CD14-positive monocyte (primary cell): ENCODE data around the gene CFAP20DC. TPM values are rescaled to one million over a fixed set of nuclear protein-coding genes. Genes with fewer than 3 reads are reported as not detected.

Experiments used
- DNase-seq, 3 donors: peaks; one replicate each; pipeline ENCODE4 v3.0.0-alpha.2; 2011 to 2022
- H2AFZ ChIP-seq: 2 replicates; pipeline ENCODE4 v1.6.0; 2012; ENCODE audit warnings: mild to moderate bottlenecking, low read depth, low read length, inconsistent platforms; ENCODE audit not compliant: insufficient read depth, poor library complexity, severe bottlenecking
- H3K27ac ChIP-seq, 2 donors: 1 replicate in 1 of 2; 2 replicates in 1 of 2; pipeline ENCODE4 v1.5.1; 2012 to 2013; ENCODE audit warnings: low read length in 2 of 2, control low read depth in 1 of 2, inconsistent platforms in 1 of 2, low read depth in 1 of 2, mild to moderate bottlenecking in 1 of 2
- H3K27me3 ChIP-seq, 2 donors: one replicate each; pipeline versions ENCODE4 v1.6.0 to v1.6.1; 2011 to 2013; ENCODE audit warnings: low read length in 2 of 2; ENCODE audit not compliant: control insufficient read depth in 2 of 2, insufficient read depth in 2 of 2
- H3K36me3 ChIP-seq, 2 donors: replicated peaks in 1 of 2; 1 replicate in 1 of 2; 2 replicates in 1 of 2; pipeline versions ENCODE4 v1.5.1 to v1.6.1; 2012 to 2013; ENCODE audit warnings: low read length in 2 of 2, control low read depth in 1 of 2, inconsistent platforms in 1 of 2, mild to moderate bottlenecking in 1 of 2; ENCODE audit not compliant: insufficient read depth in 2 of 2, control insufficient read depth in 1 of 2
- H3K4me1 ChIP-seq, 2 donors: 1 replicate in 1 of 2; 2 replicates in 1 of 2; pipeline versions ENCODE4 v1.5.1 to v1.6.1; 2012 to 2013; ENCODE audit warnings: low read length in 2 of 2, control low read depth in 1 of 2, inconsistent platforms in 1 of 2, mild to moderate bottlenecking in 1 of 2, moderate library complexity in 1 of 2; ENCODE audit not compliant: insufficient read depth in 2 of 2, control insufficient read depth in 1 of 2
- H3K4me2 ChIP-seq: replicated peaks from 2 replicates; pipeline ENCODE3; 2012; ENCODE audit warnings: low read length, moderate library complexity, mild to moderate bottlenecking; ENCODE audit not compliant: poor library complexity, severe bottlenecking; ENCODE audit errors: extremely low read depth
- H3K4me3 ChIP-seq, 3 experiments: fragments of 200-600 bp in 1 of 3; sonication (generic) in 1 of 3; replicated peaks in 1 of 3; 1 replicate in 2 of 3; 2 replicates in 1 of 3; pipeline ENCODE4 v1.5.1; 2011 to 2013; ENCODE audit warnings: low read length in 3 of 3, mild to moderate bottlenecking in 3 of 3, control low read depth in 2 of 3, low read depth in 2 of 3, inconsistent platforms in 1 of 3, moderate library complexity in 1 of 3
- H3K79me2 ChIP-seq: 2 replicates; pipeline ENCODE4 v1.6.0; 2012; ENCODE audit warnings: mild to moderate bottlenecking, control low read depth, inconsistent platforms, low read length, moderate library complexity; ENCODE audit not compliant: insufficient read depth
- H3K9ac ChIP-seq: 2 replicates; pipeline ENCODE4 v1.6.0; 2017; ENCODE audit warnings: low read length, mild to moderate bottlenecking; ENCODE audit not compliant: insufficient read depth, poor library complexity, severe bottlenecking
- H3K9me3 ChIP-seq, 2 donors: replicated peaks in 1 of 2; 1 replicate in 1 of 2; 2 replicates in 1 of 2; pipeline versions ENCODE4 v1.5.1 to v1.6.1; 2012 to 2013; ENCODE audit warnings: low read length in 2 of 2, control low read depth in 1 of 2; ENCODE audit not compliant: control insufficient read depth in 1 of 2, insufficient read depth in 1 of 2
- H4K20me1 ChIP-seq: 2 replicates; pipeline ENCODE4 v1.6.0; 2012; ENCODE audit warnings: mild to moderate bottlenecking, low read length, control low read depth, moderate library complexity; ENCODE audit not compliant: insufficient read depth
- H3K27ac Mint-ChIP-seq, 7 donors: one replicate each; pipeline ENCODE4 v1.8.0; 2020; ENCODE audit warnings: mild to moderate bottlenecking in 7 of 7, mixed read lengths in 7 of 7, moderate library complexity in 6 of 7, inconsistent platforms in 2 of 7
- H3K27me3 Mint-ChIP-seq, 3 donors: one replicate each; pipeline ENCODE4 v1.8.0; 2021 to 2022; ENCODE audit warnings: low read depth in 3 of 3, mild to moderate bottlenecking in 3 of 3, mixed read lengths in 3 of 3, moderate library complexity in 3 of 3, inconsistent platforms in 1 of 3
- H3K36me3 Mint-ChIP-seq, 2 donors: one replicate each; pipeline ENCODE4 v1.8.0; 2020; ENCODE audit warnings: mixed read lengths in 2 of 2, inconsistent platforms in 1 of 2, mild to moderate bottlenecking in 1 of 2
- H3K4me1 Mint-ChIP-seq: one replicate; pipeline ENCODE4 v1.8.0; 2020; ENCODE audit warnings: mild to moderate bottlenecking, mixed read lengths
- H3K4me3 Mint-ChIP-seq, 2 donors: one replicate each; pipeline ENCODE4 v1.8.0; 2020; ENCODE audit warnings: mild to moderate bottlenecking in 2 of 2, mixed read lengths in 2 of 2, moderate library complexity in 1 of 2
- H3K9me3 Mint-ChIP-seq, 7 donors: one replicate each; pipeline ENCODE4 v1.8.0; 2020 to 2022; ENCODE audit warnings: mixed read lengths in 7 of 7, mild to moderate bottlenecking in 6 of 7, moderate library complexity in 6 of 7, inconsistent platforms in 2 of 7
- CTCF ChIP-seq: fragments of 200-600 bp; IDR thresholded peaks from one replicate; pipeline ENCODE4 v1.8.0; 2022; ENCODE audit warnings: antibody characterized with exemption, mild to moderate bottlenecking
- WGBS: methylation state at CpG from one replicate; pipeline ENCODE4 v1.1.5; 2013; ENCODE audit warnings: missing lambda C conversion rate; ENCODE audit not compliant: insufficient coverage; 5-methylcytosine and 5-hydroxymethylcytosine counted together
- intact Hi-C, 2 donors: fragments of 100-400 bp; cut with micrococcal nuclease; formaldehyde crosslinking; loops; one replicate each; pipeline versions ENCODE4 v1.15.0 to v1.15.1; 2023
- polyA plus RNA-seq, 3 donors: library from polyadenylated mRNA; depleted of rRNA in 1 of 3; unstranded in 2 of 3; stranded (reverse) in 1 of 3; fragments of 300-500 nt in 2 of 3; fragments of >200 nt in 1 of 3; fragmentation: Illumina TruSeq in 2 of 3; gene quantifications; 1 replicate in 2 of 3; 2 replicates in 1 of 3; pipeline ENCODE4 v1.2.3, GENCODE V29; 2012 to 2021

CFAP20DC gene
- polyA plus RNA-seq, 3 donors = not detected

- Mint-ChIP-seq H3K4me3 (no peak overlapping the region), H3K27ac (no peak overlapping the region), H3K9me3 (peaks cover 0 to 9% (median 5%) of the 10 kb centered on the region in 7 donors), H3K4me1 (peaks cover 3% of the 10 kb centered on the region), H3K36me3 (no peaks in the 10 kb centered on the region), H3K27me3 (peaks cover 0 to 2% (median 0%) of the 10 kb centered on the region in 3 donors)
- no peaks in the 10 kb centered on the region for H3K27me3 ChIP-seq
- H3K36me3 ChIP-seq = no peaks in the 10 kb centered on the region
- H3K4me2 ChIP-seq = no peak overlapping the region
- no peak overlapping the region for H3K4me3 ChIP-seq
- WGBS = 87% methylated on average over 4 of the region's 7 CpGs
- TF ChIP-seq CTCF = no peak
- DNase-seq = no peak
- no peak overlapping the region for H3K27ac ChIP-seq
- no peak overlapping the region for H2AFZ ChIP-seq
- no peaks in the 10 kb centered on the region for H3K4me1 ChIP-seq
- H3K9ac ChIP-seq = no peak overlapping the region
- H4K20me1 ChIP-seq = no peaks in the 10 kb centered on the region
- H3K9me3 ChIP-seq = no peaks in the 10 kb centered on the region
- intact Hi-C loops = no loop called here
- no peaks in the 10 kb centered on the region for H3K79me2 ChIP-seq
Measured at GRCh38 chr3:58725326-58725853, 324.4 kb downstream of the CFAP20DC start.

- Histone ChIP-seq H3K36me3 (no peaks in the 10 kb centered on the region), H3K4me3 (no peak overlapping the region), H2AFZ (no peak overlapping the region), H3K4me1 (no peaks in the 10 kb centered on the region), H3K4me2 (no peak overlapping the region), H3K27ac (no peak overlapping the region), H3K79me2 (no peaks in the 10 kb centered on the region), H4K20me1 (no peaks in the 10 kb centered on the region), H3K27me3 (no peaks in the 10 kb centered on the region), H3K9ac (no peak overlapping the region), H3K9me3 (no peaks in the 10 kb centered on the region)
- Mint-ChIP-seq H3K4me3 (no peak overlapping the region), H3K4me1 (peaks cover 3% of the 10 kb centered on the region), H3K27ac (no peak overlapping the region), H3K9me3 (peaks cover 0 to 9% (median 5%) of the 10 kb centered on the region in 7 donors), H3K27me3 (peaks cover 0 to 2% (median 1%) of the 10 kb centered on the region in 3 donors), H3K36me3 (no peaks in the 10 kb centered on the region)
- intact Hi-C loops = no loop called here
- TF ChIP-seq CTCF = no peak
- DNase-seq = no peak
- WGBS = 100% methylated on average over 5 of the region's 11 CpGs
Measured at GRCh38 chr3:58724336-58724735, 325.5 kb downstream of the CFAP20DC start.
